Skin of body (tissue), 2 donors: ENCODE data around the gene TRAF3IP3. TPM values are rescaled to one million over a fixed set of nuclear protein-coding genes. Genes with fewer than 3 reads are reported as not detected.

Source experiments
- DNase-seq: peaks from one replicate; lab custom pipeline; 2025; lab: John Stamatoyannopoulos, UW
- total RNA-seq: library from RNA; depleted of rRNA; stranded (reverse); fragments of >200 nt; gene quantifications from one replicate; pipeline ENCODE4 v1.2.3, GENCODE V29; 2014

The TRAF3IP3 gene
- total RNA-seq, 1 donor from 2014 or later: 2.1 TPM

- no peak for DNase-seq
Observed at GRCh38 chr1:209825591-209826434, 70.0 kb downstream of the TRAF3IP3 start.

GRCh38 chr1:209827384-209828262 lies 71.8 kb downstream of the TRAF3IP3 start, which contains the start of gene UTP25:
UTP25 (plus strand) TSS chr1:209827972; CDS start chr1:209828064, 92 bp downstream.
- peak; percentile 96 for DNase-seq

- DNase-seq: no peak
Observed at GRCh38 chr1:209829716-209830115, 73.9 kb downstream of the TRAF3IP3 start.

- no peak for DNase-seq
Observed at GRCh38 chr1:209830722-209831121, 74.9 kb downstream of the TRAF3IP3 start.

GRCh38 chr1:209831615-209832014 lies 75.8 kb downstream of the TRAF3IP3 start:
- DNase-seq: no peak

Other genes with a start within 250 kb of the TRAF3IP3 start
- gene CAMK1G, start 172.3 kb upstream of the TRAF3IP3 start, total RNA-seq: not detected
- 22.7 TPM for gene LAMB3, start 103.6 kb upstream of the TRAF3IP3 start, total RNA-seq
- 162 TPM for gene G0S2, start 80.6 kb upstream of the TRAF3IP3 start, total RNA-seq
- gene HSD11B1, start 51.2 kb upstream of the TRAF3IP3 start, total RNA-seq: 1.6 TPM
- 5.9 TPM for gene C1orf74, start 28.5 kb downstream of the TRAF3IP3 start, total RNA-seq
- 77.9 TPM for gene IRF6, start 50.1 kb downstream of the TRAF3IP3 start, total RNA-seq
- gene UTP25, start 71.9 kb downstream of the TRAF3IP3 start, total RNA-seq: 6.8 TPM
- gene SYT14, start 182.2 kb downstream of the TRAF3IP3 start, total RNA-seq: 1.2 TPM